Stomach smooth muscle (tissue), 2 donors: ENCODE measurements around the gene MGST2.
A peak's percentile ranks its signal among the peaks of the same experiment; 100 is the strongest.

Source experiments
- H3K27ac ChIP-seq: one replicate; pipeline ENCODE4 v1.7.0; 2013; ENCODE audit warnings: mild to moderate bottlenecking, low read length, inconsistent platforms
- H3K27me3 ChIP-seq, 2 donors: one replicate each; pipeline ENCODE4 v1.7.0; 2013; ENCODE audit warnings: low read length in 2 of 2; ENCODE audit not compliant: insufficient read depth in 2 of 2, control insufficient read depth in 1 of 2
- H3K36me3 ChIP-seq, 2 donors: one replicate each; pipeline ENCODE4 v1.7.0; 2013; ENCODE audit warnings: low read length in 2 of 2; ENCODE audit not compliant: control insufficient read depth in 2 of 2, insufficient read depth in 2 of 2
- H3K4me1 ChIP-seq: one replicate; pipeline ENCODE4 v1.7.0; 2013; ENCODE audit warnings: low read length; ENCODE audit not compliant: control insufficient read depth, insufficient read depth
- H3K4me3 ChIP-seq, 2 donors: one replicate each; pipeline ENCODE4 v1.7.0; 2013; ENCODE audit warnings: low read length in 2 of 2
- H3K9ac ChIP-seq, 2 donors: one replicate each; pipeline ENCODE4 v1.7.0; 2013; ENCODE audit warnings: low read length in 2 of 2, mild to moderate bottlenecking in 1 of 2
- H3K9me3 ChIP-seq, 2 donors: one replicate each; pipeline ENCODE4 v1.7.0; 2013; ENCODE audit warnings: low read length in 2 of 2; ENCODE audit not compliant: control insufficient read depth in 2 of 2
- donor health status: healthy.
- donor health status: Pancreatic carcinoma.

MGST2 gene

DNA sequence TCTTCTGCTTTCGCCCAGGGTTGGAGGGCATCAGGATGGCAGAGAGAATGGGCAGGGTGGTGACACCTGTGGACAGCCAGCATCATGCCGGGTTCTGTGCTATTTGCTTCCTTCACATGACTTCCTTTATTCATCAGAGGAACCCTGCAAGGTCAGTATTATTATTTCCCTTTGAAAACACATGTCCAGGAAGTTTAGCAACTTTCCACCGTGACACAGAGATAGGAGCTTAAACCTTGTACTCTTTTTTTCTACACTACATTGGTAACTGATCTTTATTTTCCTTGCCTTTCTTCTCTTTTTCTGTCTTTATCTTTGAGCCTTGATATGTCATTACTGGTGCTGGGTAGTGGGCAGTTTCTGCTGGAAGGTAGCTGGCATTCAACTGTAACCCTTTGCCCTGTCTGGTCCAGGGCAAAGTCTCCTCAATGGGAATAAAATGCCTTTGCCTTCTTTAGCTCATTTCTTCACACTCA lies 5.0 kb upstream of the MGST2 start:
- no peaks in the 10 kb centered on the region for H3K9me3 ChIP-seq
- H3K4me1 ChIP-seq, result peaks cover 18% of the 10 kb centered on the region
- H3K9ac ChIP-seq, result no peak overlapping the region
- H3K27ac ChIP-seq, result no peak overlapping the region
- H3K4me3 ChIP-seq, result no peak overlapping the region
- no peaks in the 10 kb centered on the region for H3K27me3 ChIP-seq
- no peaks in the 10 kb centered on the region for H3K36me3 ChIP-seq

DNA sequence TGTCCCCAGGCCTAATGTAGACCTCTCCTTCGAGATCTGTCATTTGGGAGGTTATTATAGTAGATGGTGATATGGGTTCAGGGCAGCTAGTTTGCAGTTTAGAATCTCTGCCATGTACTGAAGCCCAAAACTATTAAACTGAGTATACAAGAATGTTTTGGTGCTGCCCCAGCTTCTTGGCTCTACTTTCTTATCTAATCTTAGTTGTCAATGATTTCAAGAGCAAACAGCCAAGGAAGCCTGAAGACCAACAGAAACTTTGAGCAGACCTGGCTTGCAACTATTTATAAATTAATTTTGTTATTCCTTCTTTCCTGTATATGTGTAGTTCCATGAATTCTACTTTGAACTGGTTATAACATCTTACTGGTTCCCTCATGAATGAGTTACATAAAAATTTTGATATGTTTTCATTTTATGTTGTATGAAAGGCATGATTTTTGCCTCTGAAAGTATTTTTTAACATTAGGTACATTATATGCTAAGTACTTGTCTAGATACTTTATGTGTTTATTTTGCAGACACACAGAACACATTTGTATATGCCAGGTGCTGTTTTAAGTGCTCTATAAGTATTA lies 2.0 kb upstream of the MGST2 start:
- Histone ChIP-seq H3K9ac (no peak overlapping the region), H3K27me3 (no peaks in the 10 kb centered on the region), H3K4me1 (peaks cover 19% of the 10 kb centered on the region), H3K36me3 (no peaks in the 10 kb centered on the region), H3K9me3 (no peaks in the 10 kb centered on the region), H3K4me3 (no peak overlapping the region), H3K27ac (no peak overlapping the region)

DNA sequence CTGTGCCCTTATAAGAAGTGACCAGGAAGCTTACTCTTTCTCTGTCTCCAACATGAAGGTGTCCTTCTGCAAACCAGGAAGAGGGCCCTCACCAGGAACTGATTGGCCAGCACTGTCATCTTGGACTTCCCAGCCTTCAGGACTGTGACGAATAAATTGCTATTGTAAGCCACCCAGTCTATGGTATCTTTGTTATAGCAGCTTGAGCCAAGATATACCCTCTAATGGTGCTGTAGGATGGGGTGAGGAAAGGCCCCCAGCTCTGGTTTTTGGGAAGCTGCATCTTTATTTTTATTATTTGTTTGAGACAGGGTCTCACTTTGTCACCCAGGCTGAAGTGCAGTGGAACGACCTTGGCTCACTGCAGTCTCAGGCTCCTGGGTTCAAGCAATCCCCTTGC lies 1.2 kb upstream of the MGST2 start:
- Histone ChIP-seq H3K4me1 (peaks cover 19% of the 10 kb centered on the region), H3K27ac (no peak overlapping the region), H3K9ac (no peak overlapping the region), H3K36me3 (no peaks in the 10 kb centered on the region), H3K27me3 (no peaks in the 10 kb centered on the region), H3K9me3 (no peaks in the 10 kb centered on the region), H3K4me3 (no peak overlapping the region)

DNA sequence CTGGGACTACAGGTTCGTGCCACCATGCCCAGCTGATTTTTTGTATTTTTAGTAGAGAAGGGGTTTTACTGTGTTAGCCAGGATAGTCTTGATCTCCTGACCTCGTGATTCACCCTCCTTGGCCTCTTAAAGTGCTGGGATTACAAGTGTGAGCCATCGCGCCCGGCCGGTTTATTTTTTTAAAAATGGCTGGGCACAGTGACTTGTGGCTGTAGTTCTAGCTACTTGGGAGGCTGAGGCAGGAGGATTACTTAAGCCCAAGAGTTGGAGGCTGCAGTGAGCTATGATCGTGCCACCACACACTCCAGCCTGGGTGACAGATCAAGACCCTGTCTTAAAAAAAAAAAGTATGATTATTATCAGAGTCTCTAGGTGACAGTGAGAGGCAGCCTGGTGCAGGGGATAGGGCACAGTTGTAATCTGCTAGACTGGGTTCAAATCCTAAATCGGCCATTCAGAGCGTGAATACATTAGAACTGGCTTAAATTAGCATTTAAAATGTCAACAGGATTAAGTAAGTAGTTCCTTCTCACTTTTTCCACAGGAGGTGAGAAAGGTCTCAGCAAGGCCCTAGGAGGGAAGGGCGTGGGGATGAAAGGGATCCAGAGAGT lies 435 bp upstream of the MGST2 start:
- Histone ChIP-seq H3K4me1 (peaks cover 19% of the 10 kb centered on the region), H3K27me3 (no peaks in the 10 kb centered on the region), H3K4me3 (peak overlapping the region; percentile 90 to 92), H3K9me3 (no peaks in the 10 kb centered on the region), H3K9ac (peak overlapping the region; percentile 80 to 86), H3K27ac (peak overlapping the region; percentile 86), H3K36me3 (no peaks in the 10 kb centered on the region)

DNA sequence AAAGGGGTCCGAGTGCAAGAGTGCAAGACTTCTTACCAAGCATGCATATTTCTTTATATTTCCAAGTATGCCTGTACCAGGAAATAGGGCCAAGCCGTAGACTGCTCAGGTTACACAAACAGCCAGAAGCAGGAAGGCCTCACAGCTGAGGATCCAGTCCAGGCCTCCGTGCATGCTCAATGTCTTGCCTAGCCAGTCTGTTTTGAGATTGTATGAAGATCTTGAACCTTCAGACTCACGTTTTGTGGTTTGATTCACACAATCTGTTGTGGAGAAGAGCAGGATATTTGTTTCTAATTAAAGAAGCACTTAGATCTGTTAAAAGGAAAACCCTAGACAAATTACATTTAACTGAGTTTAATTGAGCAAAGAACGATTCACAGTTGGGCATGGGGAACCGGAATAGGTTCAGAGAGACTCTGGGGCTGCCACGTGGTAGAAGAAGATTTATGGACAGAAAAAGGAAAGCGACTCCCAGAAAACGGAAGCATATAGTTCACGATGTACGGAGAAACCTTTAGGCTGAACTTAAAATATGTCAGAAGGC lies 1.2 kb downstream of the MGST2 start:
- H3K4me1 ChIP-seq, result peaks cover 19% of the 10 kb centered on the region
- peak overlapping the region; percentile 80 to 86 for H3K9ac ChIP-seq
- no peaks in the 10 kb centered on the region for H3K9me3 ChIP-seq
- H3K4me3 ChIP-seq, result peak overlapping the region; percentile 90 to 92
- no peaks in the 10 kb centered on the region for H3K27me3 ChIP-seq
- peak overlapping the region; percentile 86 for H3K27ac ChIP-seq
- no peaks in the 10 kb centered on the region for H3K36me3 ChIP-seq

DNA sequence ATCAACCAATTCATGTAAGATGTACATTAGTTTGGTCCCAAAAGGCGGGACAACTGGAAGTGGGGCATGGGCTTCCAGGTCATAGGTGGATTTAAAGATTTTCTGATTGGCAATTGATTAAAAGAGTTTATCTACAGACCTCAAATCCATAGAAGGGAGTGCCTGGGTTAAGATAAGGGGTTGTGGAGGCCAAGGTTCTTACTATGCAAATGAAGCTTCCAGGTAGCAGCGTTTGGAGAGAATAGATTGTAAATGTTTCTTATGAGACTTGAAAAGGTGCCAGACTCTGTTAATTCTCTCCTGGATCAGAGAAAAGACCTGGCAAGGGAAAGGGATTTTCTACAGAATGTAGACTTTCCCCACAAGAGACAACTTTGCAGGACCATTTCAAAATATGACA lies 2.4 kb downstream of the MGST2 start:
- no peaks in the 10 kb centered on the region for H3K9me3 ChIP-seq
- no peaks in the 10 kb centered on the region for H3K27me3 ChIP-seq
- no peaks in the 10 kb centered on the region for H3K36me3 ChIP-seq
- peaks cover 19% of the 10 kb centered on the region for H3K4me1 ChIP-seq
- H3K27ac ChIP-seq, result no peak overlapping the region
- H3K4me3 ChIP-seq, result no peak overlapping the region
- no peak overlapping the region for H3K9ac ChIP-seq

DNA sequence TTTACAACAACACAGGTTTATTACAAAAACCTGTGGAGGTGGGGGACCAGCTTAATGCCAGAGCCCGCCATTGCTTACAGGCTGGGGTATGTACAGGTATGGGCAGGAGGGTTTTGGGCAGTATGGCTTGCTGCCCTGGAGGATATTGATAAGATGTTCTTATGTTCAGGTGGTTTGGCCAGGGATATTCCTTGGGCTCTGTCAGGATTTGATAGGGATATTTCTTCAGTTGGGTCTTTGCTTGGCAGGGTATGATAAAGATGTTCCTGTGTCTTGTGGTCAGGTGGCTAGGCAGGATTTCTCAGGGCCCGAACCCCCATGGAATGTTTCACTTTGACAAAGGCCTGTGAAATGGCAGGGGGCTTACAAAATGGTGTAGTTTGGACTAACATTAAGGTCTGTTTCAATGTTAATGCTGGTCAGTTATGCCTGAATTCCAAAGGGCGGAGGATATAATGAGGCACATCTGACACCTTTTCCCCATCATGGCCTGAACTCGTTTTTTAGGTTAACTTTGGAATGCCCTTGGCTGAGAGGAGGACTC lies 3.1 kb downstream of the MGST2 start:
- H3K4me3 ChIP-seq, result no peak overlapping the region
- no peaks in the 10 kb centered on the region for H3K36me3 ChIP-seq
- no peaks in the 10 kb centered on the region for H3K27me3 ChIP-seq
- H3K9ac ChIP-seq, result no peak overlapping the region
- no peak overlapping the region for H3K27ac ChIP-seq
- no peaks in the 10 kb centered on the region for H3K9me3 ChIP-seq
- peaks cover 19% of the 10 kb centered on the region for H3K4me1 ChIP-seq

DNA sequence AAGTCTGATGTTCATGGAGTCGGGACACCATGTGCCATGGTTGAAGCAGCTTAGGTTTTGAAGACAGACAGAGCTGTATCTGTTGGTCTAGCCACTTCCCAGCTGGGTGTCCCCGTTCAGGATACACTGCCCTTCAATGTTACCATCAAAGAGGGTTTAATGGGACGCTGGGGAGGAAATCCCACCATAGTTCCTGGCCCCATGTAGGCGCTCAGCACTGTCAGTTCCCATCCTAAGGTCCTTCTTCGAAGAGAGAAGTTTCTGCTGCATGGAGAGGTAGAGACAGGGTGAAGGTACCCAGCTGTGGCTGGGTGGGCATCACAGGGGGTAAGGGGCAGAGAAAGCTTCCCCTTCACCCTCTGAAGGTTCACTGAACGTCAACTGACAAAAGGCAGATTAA lies 3.7 kb downstream of the MGST2 start:
- Histone ChIP-seq H3K27ac (no peak overlapping the region), H3K9ac (no peak overlapping the region), H3K9me3 (no peaks in the 10 kb centered on the region), H3K4me1 (peaks cover 19% of the 10 kb centered on the region), H3K36me3 (no peaks in the 10 kb centered on the region), H3K27me3 (no peaks in the 10 kb centered on the region), H3K4me3 (no peak overlapping the region)

DNA sequence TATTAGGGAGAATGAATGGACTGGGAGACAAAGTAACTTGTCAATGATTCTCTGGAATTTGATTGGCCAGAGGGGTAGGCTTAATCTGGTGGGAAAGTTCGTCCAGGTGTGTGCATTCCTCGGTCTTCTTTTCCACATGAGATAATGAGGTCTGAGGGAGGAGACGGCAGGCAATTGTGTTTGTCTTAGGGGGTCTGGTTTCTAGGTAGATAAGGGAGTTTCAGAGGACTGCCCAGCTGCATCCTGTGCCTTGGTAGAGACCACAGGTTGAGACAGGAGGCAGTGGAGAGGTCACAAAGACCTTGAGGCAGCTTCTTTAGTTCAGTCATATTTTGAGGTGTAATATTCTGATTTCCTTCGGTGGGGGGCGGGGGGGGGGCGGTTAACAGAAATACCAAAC lies 4.3 kb downstream of the MGST2 start:
- Histone ChIP-seq H3K9ac (no peak overlapping the region), H3K27ac (no peak overlapping the region), H3K36me3 (no peaks in the 10 kb centered on the region), H3K27me3 (no peaks in the 10 kb centered on the region), H3K4me3 (no peak overlapping the region), H3K4me1 (peaks cover 19% of the 10 kb centered on the region), H3K9me3 (no peaks in the 10 kb centered on the region)

DNA sequence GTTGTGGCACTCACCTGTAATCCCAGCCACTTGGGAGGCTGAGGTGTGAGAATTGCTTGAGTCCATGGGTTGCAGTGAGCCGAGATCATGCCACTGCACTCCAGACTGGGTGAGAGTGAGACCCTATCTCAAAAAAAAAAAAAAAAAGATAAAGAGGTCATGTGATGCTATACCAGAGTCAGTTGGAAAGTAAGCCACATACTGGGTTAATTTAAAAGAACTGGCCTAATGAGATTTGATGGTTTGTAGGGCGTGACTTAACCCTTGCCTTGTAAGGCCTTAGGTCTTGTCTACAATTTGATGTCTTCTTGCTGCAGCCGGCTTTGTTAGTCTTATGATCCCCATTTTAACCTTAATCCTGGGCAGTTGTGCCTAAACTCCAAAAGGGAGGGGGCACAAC lies 5.2 kb downstream of the MGST2 start:
- Histone ChIP-seq H3K4me3 (no peak overlapping the region), H3K9ac (no peak overlapping the region), H3K36me3 (no peaks in the 10 kb centered on the region), H3K9me3 (no peaks in the 10 kb centered on the region), H3K4me1 (peaks cover 14% of the 10 kb centered on the region), H3K27me3 (no peaks in the 10 kb centered on the region), H3K27ac (no peak overlapping the region)

DNA sequence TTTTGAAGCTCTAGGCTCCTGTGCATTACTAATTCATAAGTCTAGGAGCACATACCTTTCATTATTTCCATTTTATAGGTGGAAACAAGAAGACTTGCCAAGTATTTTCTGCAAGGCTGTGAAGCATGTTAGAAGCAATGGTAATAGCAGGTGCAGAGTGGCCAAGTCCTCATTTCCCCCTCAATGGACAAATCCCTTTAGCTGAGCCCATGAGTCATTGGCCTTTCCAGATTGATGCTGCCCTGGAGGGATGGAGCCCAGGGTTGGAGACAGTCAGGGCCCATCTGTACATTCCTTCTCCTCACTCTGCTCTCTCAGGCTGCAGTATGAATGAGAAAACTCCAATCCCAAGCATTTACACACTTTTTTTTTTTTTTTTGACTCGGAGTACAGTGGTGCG lies 6.6 kb downstream of the MGST2 start:
- Histone ChIP-seq H3K9ac (no peak overlapping the region), H3K27me3 (no peaks in the 10 kb centered on the region), H3K4me1 (peaks cover 3% of the 10 kb centered on the region), H3K4me3 (no peak overlapping the region), H3K36me3 (no peaks in the 10 kb centered on the region), H3K27ac (no peak overlapping the region), H3K9me3 (no peaks in the 10 kb centered on the region)
